Measurements from ENCODE around the gene PSMD13. TPM values are rescaled to one million over a fixed set of nuclear protein-coding genes. Genes with fewer than 3 reads are reported as not detected.

PSMD13 gene
- total and polyA plus RNA-seq, 2 experiments from 2014 or later, result 91.8 to 146 TPM

GRCh38 chr11:202490-202889 is 34.3 kb upstream of the PSMD13 start:
- DNase-seq (ENCODE audit: low spot score), result no peak
- Histone ChIP-seq H4K20me1 (ENCODE audit: insufficient read depth, poor library complexity, severe bottlenecking) (peaks cover 40% of the 10 kb centered on the region), H3K27ac (no peak overlapping the region), H3K27me3 (no peaks in the 10 kb centered on the region), H3K4me2 (no peak overlapping the region), H3K79me2 (peaks cover 35% of the 10 kb centered on the region), H3K4me3 (no peak overlapping the region), H3K4me1 (ENCODE audit: insufficient read depth) (peaks cover 12% of the 10 kb centered on the region), H3K36me3 (replicated peaks; ENCODE audit: insufficient read depth, low read depth) (no peaks in the 10 kb centered on the region), H3K9me3 (ENCODE audit: low read depth) (no peaks in the 10 kb centered on the region), H3K9me2 (replicated peaks; ENCODE audit: insufficient read depth) (no peaks in the 10 kb centered on the region), H2AFZ (no peak overlapping the region)
- WGBS (ENCODE audit: low lambda C conversion rate, missing lambda C conversion rate), result 82% methylated on average over 8 of the region's 8 CpGs
- TF ChIP-seq EZH2phosphoT487 (IDR thresholded peaks at IDR 0.05; ENCODE audit: low read depth, severe bottlenecking, unreplicated experiment), result no peak
- no peak for TF ChIP-seq CTCF (IDR thresholded peaks at IDR 0.05; ENCODE audit: poor library complexity)
- no peak for TF ChIP-seq EZH2 (IDR thresholded peaks at IDR 0.05; ENCODE audit: borderline replicate concordance)

GRCh38 chr11:203056-203944 is 33.5 kb upstream of the PSMD13 start:
- Histone ChIP-seq H3K27me3 (no peaks in the 10 kb centered on the region), H2AFZ (no peak overlapping the region), H4K20me1 (ENCODE audit: insufficient read depth, poor library complexity, severe bottlenecking) (peaks cover 40% of the 10 kb centered on the region), H3K4me3 (no peak overlapping the region), H3K4me1 (ENCODE audit: insufficient read depth) (peaks cover 12% of the 10 kb centered on the region), H3K9me3 (ENCODE audit: low read depth) (no peaks in the 10 kb centered on the region), H3K36me3 (replicated peaks; ENCODE audit: insufficient read depth, low read depth) (no peaks in the 10 kb centered on the region), H3K27ac (no peak overlapping the region), H3K4me2 (no peak overlapping the region), H3K9me2 (replicated peaks; ENCODE audit: insufficient read depth) (no peaks in the 10 kb centered on the region), H3K79me2 (peaks cover 39% of the 10 kb centered on the region)
- no peak for TF ChIP-seq EZH2phosphoT487 (IDR thresholded peaks at IDR 0.05; ENCODE audit: low read depth, severe bottlenecking, unreplicated experiment)
- no peak for TF ChIP-seq EZH2 (IDR thresholded peaks at IDR 0.05; ENCODE audit: borderline replicate concordance)
- no peak for TF ChIP-seq CTCF (IDR thresholded peaks at IDR 0.05; ENCODE audit: poor library complexity)
- no peak for DNase-seq (ENCODE audit: low spot score)
- WGBS (ENCODE audit: low lambda C conversion rate, missing lambda C conversion rate), result 90% methylated on average over 7 of the region's 7 CpGs

- 97% methylated on average over 4 of the region's 4 CpGs for WGBS (ENCODE audit: low lambda C conversion rate, missing lambda C conversion rate)
Measured at GRCh38 chr11:203945-204586, 32.7 kb upstream of the PSMD13 start.

More at GRCh38 chr11:203945-204586, 32.7 kb upstream of the PSMD13 start:
- Histone ChIP-seq H3K9me3 (ENCODE audit: low read depth) (no peaks in the 10 kb centered on the region), H3K9me2 (replicated peaks; ENCODE audit: insufficient read depth) (no peaks in the 10 kb centered on the region), H4K20me1 (ENCODE audit: insufficient read depth, poor library complexity, severe bottlenecking) (peaks cover 40% of the 10 kb centered on the region), H3K4me2 (no peak overlapping the region), H2AFZ (no peak overlapping the region), H3K36me3 (replicated peaks; ENCODE audit: insufficient read depth, low read depth) (no peaks in the 10 kb centered on the region), H3K4me1 (ENCODE audit: insufficient read depth) (peaks cover 12% of the 10 kb centered on the region), H3K27me3 (no peaks in the 10 kb centered on the region), H3K79me2 (peaks cover 43% of the 10 kb centered on the region), H3K27ac (no peak overlapping the region), H3K4me3 (no peak overlapping the region)
- no peak for DNase-seq (ENCODE audit: low spot score)
- TF ChIP-seq CTCF (IDR thresholded peaks at IDR 0.05; ENCODE audit: poor library complexity), result no peak
- no peak for TF ChIP-seq EZH2phosphoT487 (IDR thresholded peaks at IDR 0.05; ENCODE audit: low read depth, severe bottlenecking, unreplicated experiment)
- TF ChIP-seq EZH2 (IDR thresholded peaks at IDR 0.05; ENCODE audit: borderline replicate concordance), result no peak

Measured in hepatocyte (in vitro differentiated cells).